ENCODE results near the gene HFE. TPM values are rescaled to one million over a fixed set of nuclear protein-coding genes. Genes with fewer than 3 reads are reported as not detected.

Gene HFE
- total RNA-seq, 1 experiment from 2014 or later, result not detected

DNA sequence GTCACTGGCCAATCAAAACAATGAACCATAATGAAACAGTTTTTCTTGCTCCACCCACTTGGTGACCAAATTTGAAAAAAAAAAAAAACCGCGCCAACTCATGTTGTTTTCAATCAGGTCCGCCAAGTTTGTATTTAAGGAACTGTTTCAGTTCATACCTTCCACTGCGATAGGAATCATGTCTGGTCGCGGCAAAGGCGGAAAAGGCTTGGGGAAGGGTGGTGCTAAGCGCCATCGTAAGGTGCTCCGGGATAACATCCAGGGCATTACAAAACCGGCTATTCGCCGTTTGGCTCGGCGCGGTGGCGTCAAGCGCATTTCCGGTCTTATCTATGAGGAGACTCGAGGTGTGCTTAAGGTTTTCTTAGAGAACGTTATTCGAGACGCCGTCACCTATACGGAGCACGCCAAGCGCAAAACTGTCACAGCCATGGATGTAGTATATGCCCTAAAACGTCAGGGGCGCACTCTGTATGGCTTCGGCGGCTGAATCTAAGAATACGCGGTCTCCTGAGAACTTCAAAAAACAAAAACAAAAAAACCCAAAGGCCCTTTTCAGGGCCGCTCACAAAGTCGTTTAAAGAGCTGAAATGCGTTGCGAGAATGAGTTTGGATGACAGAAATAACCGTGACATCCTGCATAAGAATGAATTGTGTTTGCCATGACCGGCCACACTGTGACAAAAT is 16.7 kb downstream of the HFE start:
- Histone ChIP-seq H3K9ac (ENCODE audit: low read length) (peak overlapping the region; percentile 70), H3K27me3 (ENCODE audit: low read length) (no peaks in the 10 kb centered on the region), H3K36me3 (ENCODE audit: low read depth, low read length) (no peaks in the 10 kb centered on the region), H3K79me2 (ENCODE audit: low read length) (no peaks in the 10 kb centered on the region), H3K4me2 (ENCODE audit: low read length) (peak overlapping the region; percentile 98), H3K27ac (ENCODE audit: low read length) (peak overlapping the region; percentile 84), H3K9me3 (ENCODE audit: low read length) (no peaks in the 10 kb centered on the region), H4K20me1 (ENCODE audit: low read length) (no peaks in the 10 kb centered on the region), H2AFZ (ENCODE audit: low read length) (no peak overlapping the region), H3K4me1 (ENCODE audit: insufficient read depth, low read length) (peaks cover 28% of the 10 kb centered on the region), H3F3A (ENCODE audit: low read length, unreplicated experiment) (peaks cover 5% of the 10 kb centered on the region), H3K9me2 (replicated peaks; ENCODE audit: low read length) (no peaks in the 10 kb centered on the region), H3K4me3 (ENCODE audit: low read length) (peak overlapping the region; percentile 68)
- no peak for TF ChIP-seq EZH2 (IDR thresholded peaks at IDR 0.05; ENCODE audit: low read length, unreplicated experiment)
- TF ChIP-seq, protein P1, sequence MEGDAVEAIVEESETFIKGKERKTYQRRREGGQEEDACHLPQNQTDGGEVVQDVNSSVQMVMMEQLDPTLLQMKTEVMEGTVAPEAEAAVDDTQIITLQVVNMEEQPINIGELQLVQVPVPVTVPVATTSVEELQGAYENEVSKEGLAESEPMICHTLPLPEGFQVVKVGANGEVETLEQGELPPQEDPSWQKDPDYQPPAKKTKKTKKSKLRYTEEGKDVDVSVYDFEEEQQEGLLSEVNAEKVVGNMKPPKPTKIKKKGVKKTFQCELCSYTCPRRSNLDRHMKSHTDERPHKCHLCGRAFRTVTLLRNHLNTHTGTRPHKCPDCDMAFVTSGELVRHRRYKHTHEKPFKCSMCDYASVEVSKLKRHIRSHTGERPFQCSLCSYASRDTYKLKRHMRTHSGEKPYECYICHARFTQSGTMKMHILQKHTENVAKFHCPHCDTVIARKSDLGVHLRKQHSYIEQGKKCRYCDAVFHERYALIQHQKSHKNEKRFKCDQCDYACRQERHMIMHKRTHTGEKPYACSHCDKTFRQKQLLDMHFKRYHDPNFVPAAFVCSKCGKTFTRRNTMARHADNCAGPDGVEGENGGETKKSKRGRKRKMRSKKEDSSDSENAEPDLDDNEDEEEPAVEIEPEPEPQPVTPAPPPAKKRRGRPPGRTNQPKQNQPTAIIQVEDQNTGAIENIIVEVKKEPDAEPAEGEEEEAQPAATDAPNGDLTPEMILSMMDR (conservative IDR thresholded peaks at IDR 0.05; ENCODE audit: low read depth, low read length), result peak; percentile 46; the same call in 1 of the 2 replicates
- ChIA-PET CTCF (interaction anchor here (0.6 kb wide), 2 partner anchors 47 to 50 kb away, joined by 4 to 7 read pairs; no protein-coding TSS in a partner anchor), POLR2A (ENCODE audit: unreplicated experiment) (interaction anchor here (0.6 to 1.8 kb wide), 6 partner anchors 20 to 1284 kb away, joined by 3 to 61 read pairs (median 17); a partner anchor contains a TSS)
- DNase-seq (peak; percentile 97), ATAC-seq (peak; percentile 81)
- TSS peak; percentile 100 for BruUV-seq (replicated peaks)
- intact Hi-C loops (cut with micrococcal nuclease), result loop anchor here (1.0 to 2.0 kb wide), 4 partner anchors 18 to 71 kb away; a partner anchor contains a TSS

DNA sequence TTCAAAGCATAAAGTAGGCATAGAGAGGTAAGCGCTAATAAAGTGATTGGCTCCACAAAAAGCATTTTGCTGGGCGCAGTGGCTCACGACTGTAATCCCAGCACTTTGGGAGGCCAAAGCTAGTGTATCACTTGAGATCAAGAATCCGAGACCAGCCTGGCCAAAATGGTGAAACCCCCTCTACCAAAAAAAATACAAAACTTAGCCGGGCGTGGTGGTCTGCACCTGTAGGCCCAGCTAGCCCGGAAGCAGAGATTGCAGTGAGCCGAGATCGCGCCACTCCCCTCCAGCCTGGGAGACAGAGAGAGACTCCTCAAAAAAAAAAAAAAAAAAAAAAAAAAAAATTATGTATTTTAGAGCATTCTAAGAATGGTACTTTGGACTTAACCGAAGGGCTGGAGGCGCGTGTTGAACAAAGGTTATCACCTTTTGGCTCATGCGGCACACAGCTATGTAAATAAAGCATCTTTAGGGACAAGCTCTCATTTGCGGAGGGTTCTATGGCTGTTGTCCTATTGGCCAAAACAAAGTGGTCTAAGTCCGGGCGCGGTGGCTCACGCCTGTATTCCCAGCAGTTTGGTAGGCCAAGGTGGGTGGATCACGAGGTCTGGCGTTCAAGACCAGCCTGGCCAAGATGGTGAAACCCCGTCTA is 17.4 kb downstream of the HFE start:
- ChIA-PET CTCF (no interaction called here), POLR2A (ENCODE audit: unreplicated experiment) (interaction anchor here (0.6 to 1.8 kb wide), 3 partner anchors 19 to 1285 kb away, joined by 3 to 61 read pairs (median 15); a partner anchor contains a TSS)
- Histone ChIP-seq H3K9ac (ENCODE audit: low read length) (peak overlapping the region; percentile 37), H4K20me1 (ENCODE audit: low read length) (no peaks in the 10 kb centered on the region), H3K9me3 (ENCODE audit: low read length) (no peaks in the 10 kb centered on the region), H3K27me3 (ENCODE audit: low read length) (no peaks in the 10 kb centered on the region), H3K4me1 (ENCODE audit: insufficient read depth, low read length) (peaks cover 28% of the 10 kb centered on the region), H3K27ac (ENCODE audit: low read length) (peak overlapping the region; percentile 84), H3K4me3 (ENCODE audit: low read length) (peak overlapping the region; percentile 68), H3K9me2 (replicated peaks; ENCODE audit: low read length) (no peaks in the 10 kb centered on the region), H3F3A (ENCODE audit: low read length, unreplicated experiment) (peaks cover 5% of the 10 kb centered on the region), H2AFZ (ENCODE audit: low read length) (no peak overlapping the region), H3K36me3 (ENCODE audit: low read depth, low read length) (no peaks in the 10 kb centered on the region), H3K79me2 (ENCODE audit: low read length) (no peaks in the 10 kb centered on the region), H3K4me2 (ENCODE audit: low read length) (peak overlapping the region; percentile 98)
- DNase-seq (peak; percentile 46), ATAC-seq (peak; percentile 14)
- intact Hi-C loops (cut with micrococcal nuclease), result loop anchor here (1.0 kb wide), 1 partner anchor 18 kb away; no protein-coding TSS in a partner anchor
- no TSS peak for BruUV-seq (replicated peaks)
- TF ChIP-seq, protein P1 (conservative IDR thresholded peaks at IDR 0.05; ENCODE audit: low read depth, low read length), result no peak
- TF ChIP-seq EZH2 (IDR thresholded peaks at IDR 0.05; ENCODE audit: low read length, unreplicated experiment) (no peak), EZH2phosphoT487 (IDR thresholded peaks at IDR 0.05; ENCODE audit: borderline replicate concordance, low read length) (no peak)

Measured in PC-3 (cell line).